ENCODE data around the gene ANGPTL8.

Gene ANGPTL8

DNA sequence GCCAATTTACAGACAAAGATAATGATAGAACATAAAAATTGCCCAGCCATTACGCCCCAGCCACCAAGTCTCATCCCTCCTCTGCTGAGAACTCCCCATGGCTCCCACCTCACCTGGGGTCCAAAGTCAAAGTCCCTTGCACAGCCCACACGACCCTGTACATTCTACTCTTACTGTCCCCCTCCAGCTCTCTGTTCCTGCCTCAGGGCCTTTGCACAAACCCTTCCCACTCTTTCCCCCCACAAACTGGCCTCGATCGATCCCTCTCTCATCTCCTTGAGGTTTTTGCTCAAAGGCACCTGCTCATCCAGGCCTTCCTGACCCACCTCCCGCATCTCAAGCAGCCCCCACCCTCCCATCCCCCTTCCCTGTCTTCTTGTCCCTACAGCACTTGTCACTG lies 21.6 kb downstream of the ANGPTL8 start:
- DNase-seq (ENCODE audit: low read depth in 2 of 2, low spot score in 1 of 2) = no peak

- DNase-seq (ENCODE audit: low read depth in 2 of 2, low spot score in 1 of 2) = no peak
Measured at GRCh38 chr19:11261431-11261970, 22.1 kb downstream of the ANGPTL8 start.

DNA sequence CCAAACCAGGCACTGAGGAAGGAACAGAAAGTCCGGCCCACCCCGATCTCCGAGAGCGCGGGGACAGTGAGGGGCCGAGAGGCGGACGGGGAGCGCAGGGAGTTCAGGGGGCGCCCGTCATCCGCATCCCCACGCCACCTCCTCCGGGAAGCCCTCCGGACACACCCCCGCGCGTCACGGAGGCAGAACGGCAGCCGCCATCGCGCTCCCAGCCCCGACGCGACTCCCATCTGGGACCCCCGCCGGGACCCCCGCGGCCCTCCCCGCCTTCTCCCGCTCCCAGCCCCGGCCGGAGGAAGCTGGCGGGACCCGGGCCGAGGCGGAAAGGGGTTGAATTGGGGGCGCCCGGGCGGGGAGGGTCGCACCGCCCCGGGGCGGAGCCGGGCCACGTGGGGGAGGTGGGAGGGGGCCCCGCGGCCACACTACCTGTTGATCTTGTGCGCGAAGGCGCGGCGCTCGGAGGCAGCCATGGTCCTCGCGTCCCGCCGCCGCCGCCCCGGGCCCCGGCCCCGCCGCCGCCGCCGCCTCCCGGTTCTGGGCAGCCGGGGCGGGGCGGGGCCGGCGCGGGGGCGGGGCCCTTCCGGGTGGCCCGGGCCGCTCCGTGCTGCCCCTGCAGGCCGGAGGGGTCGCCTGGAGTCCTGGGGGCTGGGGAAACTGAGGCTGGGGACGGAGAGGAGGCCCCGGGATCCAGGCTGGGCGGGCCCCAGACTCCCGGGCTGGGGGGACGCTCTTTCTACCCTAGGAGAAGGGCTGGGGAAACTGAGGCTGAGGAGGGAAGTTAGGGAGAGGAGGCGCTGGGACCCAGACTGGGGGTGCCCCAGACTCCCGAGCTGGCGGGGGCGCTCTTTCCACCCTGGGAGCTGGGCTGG lies 22.8 kb downstream of the ANGPTL8 start, which contains the start of gene DOCK6:
Gene DOCK6 (minus strand): TSS at position 554 of the 869 bp plus-strand sequence. CDS start 84 bp downstream, at position 470.
- DNase-seq (ENCODE audit: low read depth in 2 of 2, low spot score in 1 of 2) = no peak

DNA sequence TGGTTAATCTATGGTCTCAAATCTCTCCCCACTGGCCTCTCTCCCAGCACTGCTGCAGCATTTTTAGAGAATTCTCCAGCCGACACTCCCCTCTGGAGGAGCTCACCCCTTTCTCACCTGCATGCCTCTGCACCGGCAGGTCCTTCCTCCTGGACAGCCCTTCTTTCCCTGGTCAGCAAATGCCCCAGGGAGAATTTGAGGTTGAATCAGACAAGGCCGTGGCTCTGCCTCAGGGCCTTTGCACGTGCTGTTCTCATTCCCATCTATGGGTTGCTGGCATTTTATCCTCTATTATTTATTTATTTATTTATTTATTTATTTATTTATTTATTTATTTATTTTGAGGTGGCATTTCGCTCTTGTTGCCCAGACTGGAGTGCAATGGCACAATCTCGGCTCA lies 24.3 kb downstream of the ANGPTL8 start:
- DNase-seq (ENCODE audit: low read depth in 2 of 2, low spot score in 1 of 2) = no peak

DNA sequence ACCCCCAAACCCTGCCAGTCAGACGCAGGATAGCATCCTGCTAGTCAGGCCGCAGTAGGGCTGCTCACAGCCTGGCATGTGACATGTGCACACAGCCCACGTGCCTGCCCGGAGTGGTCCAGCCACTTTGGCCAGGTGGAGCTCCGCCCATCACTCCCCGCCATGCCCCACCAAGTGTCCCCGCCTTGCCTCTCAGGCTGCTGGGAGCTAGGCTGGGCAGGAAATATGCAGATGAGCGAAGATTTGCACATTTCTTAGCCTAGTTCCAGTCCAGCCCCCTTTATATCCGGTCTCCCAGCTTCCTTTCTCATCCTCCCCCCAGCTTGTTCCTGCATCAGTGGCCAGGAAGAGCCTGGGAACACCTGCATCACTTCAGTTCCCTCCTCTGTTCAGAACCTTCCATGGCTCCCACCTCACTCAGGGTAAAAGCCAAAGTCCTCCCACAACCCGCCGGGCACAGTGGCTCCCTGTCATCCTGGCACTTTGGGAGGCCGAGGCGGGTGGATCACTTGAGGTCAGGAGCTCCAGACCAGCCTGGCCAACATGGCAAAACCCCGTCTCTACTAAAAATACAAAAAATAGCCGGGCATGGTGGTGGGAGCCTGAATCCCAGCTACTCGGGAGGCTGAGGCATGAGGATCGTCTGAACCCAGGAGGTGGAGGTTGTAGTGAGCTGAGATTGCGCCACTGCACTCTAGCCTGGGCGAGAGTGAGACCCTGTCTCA lies 25.2 kb downstream of the ANGPTL8 start:
- DNase-seq (ENCODE audit: low read depth in 2 of 2, low spot score in 1 of 2) = no peak

- DNase-seq (ENCODE audit: low read depth in 2 of 2, low spot score in 1 of 2) = no peak
Measured at GRCh38 chr19:11265177-11265784, 25.9 kb downstream of the ANGPTL8 start.

- DNase-seq (ENCODE audit: low read depth in 2 of 2, low spot score in 1 of 2) = no peak
Measured at GRCh38 chr19:11265785-11266236, 26.4 kb downstream of the ANGPTL8 start.

- DNase-seq (ENCODE audit: low read depth in 2 of 2, low spot score in 1 of 2) = no peak
Measured at GRCh38 chr19:11267316-11268085, 28.1 kb downstream of the ANGPTL8 start.

GRCh38 chr19:11268783-11269267 lies 29.4 kb downstream of the ANGPTL8 start:
- no peak for DNase-seq (ENCODE audit: low read depth in 2 of 2, low spot score in 1 of 2)

- DNase-seq (ENCODE audit: low read depth in 2 of 2, low spot score in 1 of 2) = no peak
Measured at GRCh38 chr19:11269408-11269807, 30.0 kb downstream of the ANGPTL8 start.

- DNase-seq (ENCODE audit: low read depth in 2 of 2, low spot score in 1 of 2) = no peak
Measured at GRCh38 chr19:11273296-11273695, 33.9 kb downstream of the ANGPTL8 start.

- no peak for DNase-seq (ENCODE audit: low read depth in 2 of 2, low spot score in 1 of 2)
Measured at GRCh38 chr19:11273989-11274388, 34.6 kb downstream of the ANGPTL8 start.

DNA sequence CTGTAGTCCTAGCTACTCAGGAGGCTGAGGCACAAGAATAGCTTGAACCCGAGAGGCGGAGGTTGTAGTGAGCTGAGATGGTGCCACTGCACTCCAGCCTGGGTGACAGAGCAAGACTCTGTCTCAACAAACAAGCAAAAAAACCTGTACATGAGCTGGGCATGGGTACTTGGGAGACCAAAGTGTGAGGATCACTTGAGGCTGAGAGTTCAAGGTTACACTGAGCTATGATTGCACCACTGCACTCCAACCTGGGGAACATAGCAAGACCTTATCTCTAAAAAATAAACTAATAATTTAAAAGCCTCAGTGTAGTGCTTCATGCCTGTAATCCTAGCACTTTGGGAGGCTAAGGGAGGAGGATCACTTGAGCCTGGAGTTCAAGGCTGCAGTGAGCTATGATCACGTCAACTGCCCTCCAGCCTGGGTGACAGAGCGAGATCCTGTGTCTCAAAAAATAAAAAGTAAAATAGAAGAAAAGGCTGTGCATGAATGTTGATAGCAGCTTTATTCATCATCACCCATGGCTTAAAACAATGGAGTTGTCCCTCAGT lies 35.2 kb downstream of the ANGPTL8 start:
- no peak for DNase-seq (ENCODE audit: low read depth in 2 of 2, low spot score in 1 of 2)

- DNase-seq (ENCODE audit: low read depth in 2 of 2, low spot score in 1 of 2) = no peak
Measured at GRCh38 chr19:11278670-11279069, 39.3 kb downstream of the ANGPTL8 start.

DNA sequence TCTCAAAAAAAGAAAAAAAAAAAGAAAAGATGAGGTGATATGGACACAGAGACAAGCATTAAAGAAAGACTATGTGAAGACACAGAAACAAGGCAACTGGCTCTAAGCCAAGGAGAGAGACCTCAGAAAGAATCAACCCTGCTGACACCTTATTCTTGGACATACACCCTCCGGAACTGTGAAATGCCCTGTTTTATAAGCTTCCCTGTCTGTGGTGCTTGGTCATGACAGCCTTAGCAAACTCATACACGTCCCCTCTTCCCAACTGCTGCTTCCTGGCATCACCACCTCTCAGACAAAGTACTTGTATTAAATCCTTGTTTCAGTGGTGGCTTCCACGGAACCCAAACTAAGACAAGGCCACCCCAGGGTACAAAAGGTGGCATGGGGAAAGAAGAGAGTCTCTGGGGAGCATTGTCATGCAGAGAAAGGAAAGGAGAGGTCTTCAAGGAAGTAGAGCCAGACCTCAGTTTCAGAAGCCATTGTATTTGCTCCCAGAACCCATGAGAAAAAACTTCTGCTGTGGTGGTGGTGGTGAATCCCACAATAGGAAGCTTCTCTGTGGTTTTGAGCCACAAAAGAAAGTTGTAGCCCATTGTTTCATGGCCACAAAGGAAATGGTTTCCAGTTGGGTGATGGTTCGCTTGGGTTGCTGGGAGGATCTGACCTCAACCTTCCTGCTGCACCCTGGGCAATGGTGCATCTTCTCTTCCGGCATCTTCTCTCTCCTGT lies 40.3 kb downstream of the ANGPTL8 start:
- no peak for DNase-seq (ENCODE audit: low read depth in 2 of 2, low spot score in 1 of 2)

DNA sequence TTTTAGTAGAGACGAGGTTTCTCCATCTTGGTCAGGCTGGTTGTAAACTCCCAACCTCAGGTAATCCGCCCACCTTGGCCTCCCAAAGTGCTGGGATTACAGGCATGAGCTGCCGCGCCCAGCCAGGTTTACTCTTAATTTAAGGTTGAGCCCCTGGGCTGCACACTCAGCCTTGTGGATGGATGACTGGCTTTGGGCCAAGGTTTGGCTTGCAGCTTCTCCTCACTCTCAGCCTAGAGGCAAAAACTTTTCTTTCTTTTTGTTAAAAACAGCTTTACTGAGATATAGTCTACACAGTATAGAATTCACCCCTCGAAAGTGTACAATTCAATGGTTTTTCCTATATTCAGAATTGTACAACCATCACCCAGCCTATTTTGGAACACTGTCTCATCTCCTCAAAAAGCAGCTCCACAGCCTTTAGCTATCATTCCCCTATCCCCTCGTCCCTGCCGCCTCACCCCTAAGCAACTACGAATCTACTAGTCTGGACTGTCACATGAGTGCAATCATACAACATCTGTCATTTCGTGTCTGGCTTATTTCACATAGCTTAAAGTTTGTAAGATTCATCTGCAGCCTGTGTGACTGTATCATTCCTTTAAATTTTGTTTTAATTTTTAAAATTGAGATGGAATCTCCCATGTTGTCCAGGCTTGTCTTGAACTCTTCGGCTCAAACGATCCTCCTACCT lies 42.1 kb downstream of the ANGPTL8 start:
- DNase-seq (ENCODE audit: low read depth in 2 of 2, low spot score in 1 of 2) = no peak

DNA sequence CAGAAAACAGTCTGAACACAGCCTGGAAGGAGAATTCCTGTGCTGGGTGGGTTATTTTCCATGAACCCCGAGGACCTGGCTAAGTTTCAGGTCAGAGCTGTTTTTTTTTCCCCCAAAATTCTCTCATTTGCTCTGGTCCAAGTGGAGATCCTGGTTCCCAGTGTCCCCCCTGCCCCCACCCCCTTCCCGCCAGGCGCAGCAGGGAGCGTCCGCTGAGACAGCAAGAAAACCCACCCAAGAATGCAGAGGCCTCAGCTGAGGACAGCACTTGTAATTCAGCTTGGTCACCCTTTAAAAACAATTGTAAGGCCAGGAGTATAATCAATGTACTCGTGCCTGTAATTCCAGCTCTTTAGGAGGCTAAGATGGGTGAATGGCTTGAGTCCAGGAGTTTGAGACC lies 45.1 kb downstream of the ANGPTL8 start:
- DNase-seq (ENCODE audit: low read depth in 2 of 2, low spot score in 1 of 2) = no peak

GRCh38 chr19:11286312-11286974 lies 47.0 kb downstream of the ANGPTL8 start:
- no peak for DNase-seq (ENCODE audit: low read depth in 2 of 2, low spot score in 1 of 2)

Data from stimulated activated CD8-positive, alpha-beta memory T cell treated with anti-CD3 and anti-CD28 coated beads, Interleukin-4, amount 100 ng/mL, for 1 hour (primary cell).